Endothelial cell of umbilical vein (primary cell): ENCODE results near the gene MAGI1. TPM values are rescaled to one million over a fixed set of nuclear protein-coding genes. Genes with fewer than 3 reads are reported as not detected.

ENCODE experiments used
- BruUV-seq: library from RNA; stranded (reverse); fragments of 400-500 nt; replicated peaks from 2 replicates; lab custom pipeline; 2021; lab: Mats Ljungman, UMichigan
- CTCF ChIA-PET: fragments of 300-600, 350-600 bp; sonication (Branson Sonifier 250); formaldehyde crosslinking; loops from one replicate; lab custom pipeline; 2021; ENCODE audit warnings: antibody characterized with exemption, inconsistent platforms; lab: Charles Lee
- POLR2A ChIA-PET: fragments of 300-600, 350-600 bp; sonication (Branson Sonifier 250); formaldehyde crosslinking; loops from one replicate; lab custom pipeline; 2021; ENCODE audit warnings: antibody characterized with exemption, inconsistent platforms; lab: Charles Lee
- DNase-seq: peaks from one replicate; pipeline ENCODE4 v3.0.0-alpha.2; 2011; ENCODE audit warnings: low read depth, low spot score
- FAIRE-seq: peaks from 2 replicates; lab custom pipeline; 2011; peaks lifted over from hg19 to GRCh38; lab: Jason Lieb, UNC
- H2AFZ ChIP-seq: 2 replicates; pipeline ENCODE4 v1.6.0; 2012; ENCODE audit warnings: low read depth, low read length, control low read depth, inconsistent platforms
- H3K27ac ChIP-seq: 2 replicates; pipeline ENCODE4 v1.5.1; 2011; ENCODE audit warnings: low read depth, mild to moderate bottlenecking, control low read depth, low read length, moderate library complexity; ENCODE audit not compliant: insufficient read depth
- H3K27me3 ChIP-seq, 2 experiments: 2 replicates each; pipeline versions ENCODE4 v1.6.0 to v1.6.1; 2011; ENCODE audit warnings: low read length in 2 of 2, mixed read lengths in 1 of 2; ENCODE audit not compliant: control insufficient read depth in 2 of 2, insufficient read depth in 2 of 2
- H3K36me3 ChIP-seq, 2 experiments: 2 replicates in 1 of 2; 3 replicates in 1 of 2; pipeline ENCODE4 v1.5.1; 2011; ENCODE audit warnings: low read length in 2 of 2, mild to moderate bottlenecking in 1 of 2, moderate library complexity in 1 of 2; ENCODE audit not compliant: control insufficient read depth in 2 of 2, insufficient read depth in 2 of 2; ENCODE audit errors: extremely low read depth in 1 of 2
- H3K4me1 ChIP-seq: 3 replicates; pipeline ENCODE4 v1.5.1; 2011; ENCODE audit warnings: mild to moderate bottlenecking, low read length; ENCODE audit not compliant: control insufficient read depth, insufficient read depth; ENCODE audit errors: extremely low read depth
- H3K4me2 ChIP-seq: 2 replicates; pipeline ENCODE4 v1.6.1; 2011; ENCODE audit warnings: low read length, control low read depth, mixed read lengths; ENCODE audit not compliant: insufficient read depth
- H3K4me3 ChIP-seq, 3 experiments: fragments of 200-600 bp in 1 of 3; sonication (generic), shearing (Covaris generic) in 1 of 3; replicated peaks in 1 of 3; 2 replicates each; pipeline ENCODE4 v1.5.1; 2011 to 2016; ENCODE audit warnings: control low read depth in 3 of 3, low read length in 3 of 3, mild to moderate bottlenecking in 2 of 3, inconsistent platforms in 1 of 3, low read depth in 1 of 3, moderate library complexity in 1 of 3; ENCODE audit not compliant: insufficient read depth in 1 of 3
- H3K79me2 ChIP-seq: 2 replicates; pipeline ENCODE4 v1.6.0; 2012; ENCODE audit warnings: low read length, inconsistent platforms; ENCODE audit not compliant: control insufficient read depth, insufficient read depth
- H3K9ac ChIP-seq: replicated peaks from 2 replicates; pipeline ENCODE3; 2011; ENCODE audit warnings: low read length, control low read depth; ENCODE audit not compliant: insufficient read depth; ENCODE audit errors: extremely low read depth
- H3K9me1 ChIP-seq: replicated peaks from 3 replicates; pipeline ENCODE4 v1.6.0; 2011; ENCODE audit warnings: mild to moderate bottlenecking, low read length; ENCODE audit not compliant: control insufficient read depth, insufficient read depth; ENCODE audit errors: extremely low read depth
- H3K9me3 ChIP-seq: replicated peaks from 2 replicates; pipeline ENCODE4 v1.5.1; 2012; ENCODE audit warnings: low read length, inconsistent platforms; ENCODE audit not compliant: control insufficient read depth, insufficient read depth
- H4K20me1 ChIP-seq: replicated peaks from 2 replicates; pipeline ENCODE3; 2011; ENCODE audit warnings: mild to moderate bottlenecking, low read length; ENCODE audit not compliant: control insufficient read depth, insufficient read depth; ENCODE audit errors: extremely low read depth
- CTCF ChIP-seq, 2 donors: IDR thresholded peaks; 1 replicate in 1 of 2; 2 replicates in 1 of 2; pipeline ENCODE4 v1.5.1; 2011; ENCODE audit warnings: low read length in 2 of 2, mild to moderate bottlenecking in 2 of 2, moderate library complexity in 2 of 2, control low read depth in 1 of 2, inconsistent platforms in 1 of 2, low read depth in 1 of 2; ENCODE audit not compliant: insufficient read depth in 1 of 2; ENCODE audit errors: extremely low read depth in 1 of 2
- EZH2 ChIP-seq: IDR thresholded peaks from 2 replicates; pipeline ENCODE4 v1.6.1; 2012; ENCODE audit warnings: borderline replicate concordance, low read depth, mild to moderate bottlenecking, moderate library complexity, low read length, inconsistent platforms; ENCODE audit not compliant: severe bottlenecking
- FOS ChIP-seq: IDR thresholded peaks from 2 replicates; pipeline ENCODE4 v1.6.1; 2011; ENCODE audit warnings: mild to moderate bottlenecking, low read length, moderate library complexity, borderline replicate concordance; ENCODE audit not compliant: insufficient read depth
- GATA2 ChIP-seq: IDR thresholded peaks from 2 replicates; pipeline ENCODE4 v1.7.0; 2011; ENCODE audit warnings: low read depth, mild to moderate bottlenecking, moderate library complexity, mixed read lengths, low read length; ENCODE audit not compliant: insufficient read length, insufficient read depth
- JUN ChIP-seq: IDR thresholded peaks from 2 replicates; pipeline ENCODE4 v1.6.1; 2011; ENCODE audit warnings: borderline replicate concordance, low read depth; ENCODE audit not compliant: insufficient read length, insufficient read depth
- MAX ChIP-seq: IDR thresholded peaks from 2 replicates; pipeline ENCODE4 v1.6.1; 2011; ENCODE audit not compliant: insufficient read depth, insufficient read length
- MYC ChIP-seq: IDR thresholded peaks from one replicate; pipeline ENCODE4 v1.6.1; 2011; ENCODE audit warnings: mild to moderate bottlenecking, low read depth, low read length
- POLR2A ChIP-seq: IDR thresholded peaks from 2 replicates; pipeline ENCODE4 v1.6.1; 2012; ENCODE audit warnings: low read depth, mild to moderate bottlenecking, control low read depth, low read length
- POLR2AphosphoS5 ChIP-seq: IDR thresholded peaks from 2 replicates; pipeline ENCODE4 v1.6.1; 2012; ENCODE audit warnings: low read depth, mild to moderate bottlenecking, control low read depth, low read length, moderate library complexity; ENCODE audit not compliant: insufficient read depth
- dilution Hi-C: fragments of 300-500 bp; cut with MboI; formaldehyde crosslinking; loops from one replicate; pipeline ENCODE4 v1.15.0; 2019; ENCODE audit warnings: low sequenced_read_pairs; ENCODE audit not compliant: extremely low pct_ligation_motif_present
- intact Hi-C: fragments of 100-400 bp; cut with micrococcal nuclease; formaldehyde crosslinking; loops from one replicate; pipeline ENCODE4 v1.10.0; 2022
- polyA plus RNA-seq, 4 experiments: library from polyadenylated mRNA; depleted of rRNA in 3 of 4; stranded (reverse) in 3 of 4; unstranded in 1 of 4; fragments of >200 nt; gene quantifications; 2 replicates each; pipeline versions ENCODE4 v1.2.1 to v1.2.3, GENCODE V29; 2011 to 2012; ENCODE audit warnings: missing spikeins in 1 of 4
- total RNA-seq: library from RNA; stranded (reverse); gene quantifications from 2 replicates; pipeline ENCODE4 v1.2.3, GENCODE V29; 2021

The MAGI1 gene
- total and polyA plus RNA-seq, 2 donors (not counting 3 experiments of a cell fraction or from before 2014, with no cell fraction given): 10.1 to 47.9 TPM

GRCh38 chr3:65676580-65676979, 362.1 kb downstream of the MAGI1 start:
- POLR2A ChIA-PET: no interaction called here
- BruUV-seq: no TSS peak
- no peak overlapping the region for H3K9ac ChIP-seq
- CTCF ChIA-PET: interaction anchor here (0.7 to 1.5 kb wide), 5 partner anchors 19 to 1143 kb away, joined by 3 to 4 read pairs (median 3); no protein-coding TSS in a partner anchor
- no peaks in the 10 kb centered on the region for H3K9me3 ChIP-seq
- no peaks in the 10 kb centered on the region for H3K79me2 ChIP-seq
- no peaks in the 10 kb centered on the region for H3K36me3 ChIP-seq
- no peak overlapping the region for H3K27ac ChIP-seq
- FAIRE-seq: peak; percentile 24
- H3K4me1 ChIP-seq: no peaks in the 10 kb centered on the region
- dilution Hi-C loops (no loop called here), intact Hi-C loops (no loop called here)
- no peaks in the 10 kb centered on the region for H3K9me1 ChIP-seq
- H3K4me3 ChIP-seq: no peak overlapping the region
- H3K27me3 ChIP-seq: no peaks in the 10 kb centered on the region
- DNase-seq: peak; percentile 4
- H4K20me1 ChIP-seq: peaks cover 4% of the 10 kb centered on the region
- H3K4me2 ChIP-seq: no peak overlapping the region
- no peak overlapping the region for H2AFZ ChIP-seq
- TF ChIP-seq POLR2AphosphoS5 (no peak), POLR2A (no peak), MYC (no peak), FOS (no peak), CTCF (IDR thresholded peaks at IDR 0.05; ENCODE audit: extremely low read depth in 1 of 2, insufficient read depth in 1 of 2, low read depth in 1 of 2, low read length in 2 of 2) (no peak), GATA2 (no peak), MAX (no peak), JUN (no peak), EZH2 (no peak)
